Measurements from ENCODE around the gene ASMTL.
A peak's percentile ranks its signal among the peaks of the same experiment; 100 is the strongest.
"Not testable (repeated sequence)": the region's sequence is repeated elsewhere in the genome, so short reads cannot be mapped to it uniquely, and the experiment has no call there.

Gene ASMTL

DNA sequence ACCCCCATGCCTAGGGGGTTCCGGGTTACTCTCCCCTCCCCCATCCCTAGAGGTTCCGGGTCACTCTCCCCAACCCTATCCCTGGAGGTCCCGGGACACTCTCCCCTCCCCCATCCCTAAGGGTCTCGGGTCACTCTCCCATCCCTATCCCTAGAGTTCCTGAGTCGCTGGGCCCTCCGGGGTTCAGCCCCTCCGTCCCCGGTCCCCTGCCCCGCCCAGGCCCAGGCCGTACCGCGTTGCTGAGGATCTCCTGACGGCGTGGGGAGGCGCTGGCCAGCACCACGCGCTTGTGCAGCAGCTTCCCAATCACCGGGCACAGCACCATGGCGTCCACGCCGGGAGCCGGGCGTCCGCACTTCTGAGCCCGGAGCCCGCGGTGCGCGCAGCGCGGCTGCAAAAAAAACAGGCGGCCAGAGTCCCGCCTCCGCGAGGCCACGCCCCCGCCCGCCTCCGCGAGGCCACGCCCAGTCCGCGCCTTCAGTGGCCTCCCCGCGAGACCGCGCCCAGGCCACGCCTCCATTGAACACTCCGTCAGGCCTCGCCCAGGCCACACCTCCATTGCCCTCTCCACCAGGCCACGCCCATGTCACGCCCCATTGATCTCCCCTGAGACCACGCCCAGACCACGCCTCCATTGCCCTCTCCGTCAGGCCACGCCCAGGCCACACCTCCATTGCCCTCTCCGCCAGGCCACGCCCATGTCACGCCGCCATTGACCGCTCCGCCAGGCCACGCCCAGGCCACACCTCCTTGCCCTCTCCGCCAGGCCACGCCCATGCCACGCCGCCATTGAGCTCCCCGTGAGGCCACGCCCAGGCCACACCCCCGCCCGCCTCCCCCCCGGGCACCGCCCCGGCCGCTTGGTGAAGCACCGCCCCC lies at the start of gene ASMTL:
Gene ASMTL (minus strand): TSS at position 394 of the 879 bp plus-strand sequence. CDS start 69 bp downstream, at position 325.
- peak; percentile 74 to 78 for ATAC-seq

- ATAC-seq = peak; percentile 21
Measured at GRCh38 chrX:1502241-1502640, 49.5 kb upstream of the ASMTL start.

DNA sequence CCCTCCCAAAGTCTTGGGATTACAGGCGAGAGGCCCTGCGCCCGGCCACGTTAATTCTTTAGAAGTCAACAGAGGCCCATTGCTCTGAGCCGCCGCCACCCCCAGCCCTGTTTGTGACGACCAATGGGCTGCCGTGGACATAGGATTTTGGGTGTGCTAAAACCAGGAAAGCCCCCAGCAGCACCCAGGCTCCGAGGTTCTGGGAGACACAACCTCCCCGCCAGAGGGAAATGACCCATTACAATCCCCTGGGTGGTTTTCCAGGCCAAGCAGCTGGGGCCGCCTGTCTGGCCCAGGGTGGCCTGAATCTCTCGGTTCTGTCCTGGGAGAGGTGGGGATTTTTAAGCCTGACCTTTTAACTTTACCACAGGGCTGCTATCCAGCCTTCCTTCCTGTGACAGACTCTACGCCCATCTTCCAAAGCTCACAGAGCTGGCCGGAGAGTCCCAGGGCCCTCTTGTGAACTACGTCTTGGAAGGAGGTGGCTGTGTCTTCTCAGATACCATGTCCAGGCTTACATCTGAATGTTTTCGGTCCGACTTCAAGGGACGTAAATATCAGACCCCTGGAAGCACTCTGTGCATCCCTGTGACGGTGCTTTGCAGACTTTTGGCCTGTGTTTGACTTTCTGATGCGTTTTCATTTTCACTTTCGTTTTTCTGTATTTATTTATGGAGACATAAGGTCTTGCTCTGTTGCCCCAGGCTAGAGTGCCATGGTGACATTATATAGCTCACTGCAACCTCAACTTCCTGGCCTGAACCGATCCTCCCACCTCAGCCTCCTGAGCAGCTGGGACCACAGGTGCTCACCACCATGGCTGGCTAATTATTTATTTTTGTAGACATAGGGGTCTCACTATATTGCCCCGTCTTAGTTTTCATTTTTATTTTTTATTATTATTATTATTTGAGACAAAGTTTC lies 48.3 kb upstream of the ASMTL start:
- ATAC-seq = peak; percentile 78 to 81

DNA sequence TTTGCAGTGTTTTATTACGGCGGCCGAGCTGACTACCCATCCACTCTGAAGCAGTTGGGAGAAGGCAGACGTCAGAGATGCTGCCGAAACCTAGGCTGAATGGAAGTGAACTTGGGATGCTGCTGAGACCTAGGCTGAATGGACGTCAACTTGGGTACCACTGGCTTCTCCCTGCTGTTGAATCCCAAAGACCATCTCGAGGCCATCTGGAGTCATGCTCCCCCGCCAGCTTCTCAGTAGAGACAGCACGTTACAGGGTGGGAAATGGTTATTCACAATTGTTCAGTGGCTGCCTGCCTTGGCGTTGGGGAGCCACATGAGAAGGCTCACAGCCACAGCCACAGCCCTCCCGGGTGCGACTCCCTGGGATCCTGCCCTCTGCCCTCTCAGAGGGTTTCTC lies 43.4 kb upstream of the ASMTL start:
- no peak for ATAC-seq

- ATAC-seq = peak in 1 of 2 donors; percentile 12
Measured at GRCh38 chrX:1493877-1494510, 41.3 kb upstream of the ASMTL start.

GRCh38 chrX:1493412-1493811 lies 40.7 kb upstream of the ASMTL start:
- no peak for ATAC-seq

DNA sequence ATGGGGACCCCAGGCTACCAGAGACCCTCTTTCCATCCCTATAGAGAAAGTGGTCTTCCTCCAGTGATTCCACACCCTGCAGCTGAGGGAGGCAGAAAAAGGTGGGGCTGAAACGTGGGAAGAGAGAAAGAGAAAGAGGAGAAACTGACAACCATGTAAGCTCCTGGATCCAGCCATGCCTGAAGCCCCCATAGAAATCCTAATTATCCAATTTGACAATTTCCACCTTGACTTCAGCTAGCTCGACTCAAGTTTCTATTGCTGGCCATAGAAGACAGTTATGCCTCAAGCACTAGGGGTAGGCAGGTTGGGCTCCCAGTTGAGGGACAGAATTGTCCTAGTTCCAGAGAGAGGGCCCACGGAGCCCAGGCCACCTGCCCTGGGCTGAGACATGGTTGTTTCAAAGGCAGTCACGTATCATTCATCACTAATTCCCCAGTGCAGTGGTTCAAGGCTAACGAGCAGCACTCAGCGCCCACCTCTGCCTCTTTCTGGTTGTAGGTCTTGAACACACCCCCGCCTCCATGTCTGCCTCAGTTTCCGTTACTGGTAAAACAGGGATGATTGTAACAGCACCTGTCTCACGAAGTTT lies 39.8 kb upstream of the ASMTL start:
- no peak for ATAC-seq

DNA sequence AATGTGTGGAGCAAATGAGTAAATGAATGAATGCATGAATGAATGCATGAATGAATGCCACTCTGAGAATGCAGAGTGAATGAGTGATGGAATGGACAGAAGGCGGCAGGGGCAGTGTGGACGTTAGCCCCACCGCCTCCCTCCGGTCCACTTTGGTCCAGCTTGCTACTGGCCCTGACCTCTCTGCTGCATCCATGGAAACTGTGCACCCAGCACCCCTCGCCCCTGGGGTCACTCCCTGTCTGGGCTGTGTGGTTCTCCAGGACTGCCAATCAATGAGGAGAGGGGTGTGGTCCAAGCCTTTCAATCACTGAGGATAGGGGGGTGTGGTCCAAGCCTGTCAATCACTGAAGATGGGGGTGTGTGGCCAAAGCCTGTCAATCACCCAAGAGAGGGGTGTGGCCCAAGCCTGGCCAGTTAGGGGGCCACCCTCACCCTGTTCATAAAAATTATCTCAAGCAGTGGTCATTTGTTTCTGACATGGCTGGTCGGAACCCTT lies 39.2 kb upstream of the ASMTL start:
- peak; percentile 91 to 92 for ATAC-seq

GRCh38 chrX:1491248-1491647 lies 38.5 kb upstream of the ASMTL start:
- ATAC-seq = not testable (repeated sequence)

DNA sequence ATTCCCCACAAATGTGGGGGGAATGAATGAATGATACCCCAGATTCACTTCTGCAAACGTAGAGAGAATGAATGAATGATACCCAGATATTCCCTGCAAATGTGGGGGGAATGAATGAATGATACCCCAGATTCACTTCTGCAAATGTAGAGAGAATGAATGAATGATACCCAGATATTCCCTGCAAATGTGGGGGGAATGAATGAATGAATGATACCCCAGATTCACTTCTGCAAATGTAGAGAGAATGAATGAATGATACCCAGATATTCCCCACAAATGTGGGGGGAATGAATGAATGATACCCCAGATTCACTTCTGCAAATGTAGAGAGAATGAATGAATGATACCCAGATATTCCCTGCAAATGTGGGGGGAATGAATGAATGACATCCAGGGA lies 38.0 kb upstream of the ASMTL start:
- ATAC-seq = not testable (repeated sequence)

DNA sequence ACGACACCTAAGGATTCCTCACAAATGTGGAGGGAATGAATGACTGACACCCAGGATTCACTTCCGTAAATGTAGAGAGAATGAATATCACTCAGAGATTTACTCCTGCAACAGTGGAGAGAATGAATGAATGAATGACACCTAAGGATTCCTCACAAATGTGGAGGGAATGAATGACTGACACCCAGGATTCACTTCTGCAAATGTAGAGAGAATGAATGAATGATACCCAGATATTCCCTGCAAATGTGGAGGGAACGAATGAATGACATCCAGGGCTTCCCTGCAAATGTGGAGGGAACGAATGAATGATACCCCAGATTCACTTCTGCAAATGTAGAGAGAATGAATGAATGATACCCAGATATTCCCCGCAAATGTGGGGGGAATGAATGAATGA lies 36.6 kb upstream of the ASMTL start:
- ATAC-seq = not testable (repeated sequence)

GRCh38 chrX:1488745-1489144 lies 36.0 kb upstream of the ASMTL start:
- no peak for ATAC-seq

DNA sequence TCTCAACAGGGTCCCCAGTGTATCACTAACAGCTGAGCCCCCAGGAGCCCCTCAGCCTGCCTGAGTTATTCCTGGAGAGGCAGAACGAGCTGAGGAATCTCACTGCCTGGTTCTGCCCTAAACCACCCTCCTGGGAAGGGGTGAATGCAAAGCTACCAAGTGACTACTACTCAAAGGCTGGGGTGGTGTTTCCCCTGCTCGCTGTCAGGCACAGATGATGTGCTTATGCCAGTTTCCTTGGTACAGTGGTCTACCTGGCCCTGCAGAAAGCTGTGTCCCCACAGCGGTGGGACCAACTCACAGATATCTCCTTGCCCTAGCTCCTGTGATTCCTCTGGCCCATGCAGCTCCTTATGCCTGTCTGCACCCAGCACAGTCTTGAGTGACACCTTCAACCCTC lies 35.4 kb upstream of the ASMTL start:
- no peak for ATAC-seq

- ATAC-seq = no peak
Measured at GRCh38 chrX:1487401-1487800, 34.7 kb upstream of the ASMTL start.

DNA sequence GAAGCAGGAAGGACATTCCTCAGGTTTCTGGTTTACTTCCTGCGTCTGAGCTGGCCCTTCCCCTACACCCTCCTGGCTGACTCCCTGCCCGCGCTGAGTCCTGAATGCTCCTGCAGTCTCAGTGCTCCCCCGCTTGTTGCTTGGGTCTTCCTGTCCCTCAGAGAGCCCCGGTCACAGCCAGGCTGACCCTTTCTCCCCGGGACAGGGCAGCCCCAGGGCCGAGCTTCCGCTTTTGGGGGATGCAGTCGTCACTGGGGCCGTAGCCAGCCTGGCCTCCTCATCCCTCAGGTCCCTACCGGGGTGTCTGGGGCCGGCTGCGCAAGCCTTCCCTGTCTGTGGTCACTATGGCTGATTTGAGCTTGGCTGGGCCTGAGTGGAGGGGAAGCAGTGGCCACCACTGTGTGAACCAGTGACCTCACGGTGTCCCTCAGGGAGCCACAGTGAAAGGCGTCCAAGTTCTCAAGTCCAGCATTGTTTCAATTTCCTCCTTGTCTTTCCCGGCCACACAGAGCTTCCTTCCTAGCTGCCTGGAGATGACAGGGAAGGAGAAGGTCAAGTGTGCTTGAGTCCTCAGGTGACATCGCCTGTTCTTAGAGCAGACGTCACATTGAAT lies 34.1 kb upstream of the ASMTL start:
- no peak for ATAC-seq

DNA sequence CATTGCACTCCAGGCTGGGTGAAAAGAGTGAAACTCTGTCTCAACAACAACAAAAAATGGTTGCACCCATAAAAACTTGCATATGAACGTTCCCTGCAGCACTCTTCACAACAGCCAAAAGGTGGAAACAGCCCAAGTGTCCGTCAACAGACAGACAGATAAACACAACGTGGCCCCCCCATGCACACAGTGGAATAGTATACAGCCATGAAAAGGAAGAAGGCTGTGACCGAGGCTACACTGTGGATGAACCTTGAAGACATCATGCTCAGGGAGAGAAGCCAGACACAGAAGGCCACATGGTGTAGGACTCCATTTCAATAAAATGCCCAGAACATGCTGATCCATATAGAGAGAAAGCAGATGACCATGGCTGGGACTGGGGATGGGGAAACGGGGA lies 33.5 kb upstream of the ASMTL start:
- ATAC-seq = no peak

DNA sequence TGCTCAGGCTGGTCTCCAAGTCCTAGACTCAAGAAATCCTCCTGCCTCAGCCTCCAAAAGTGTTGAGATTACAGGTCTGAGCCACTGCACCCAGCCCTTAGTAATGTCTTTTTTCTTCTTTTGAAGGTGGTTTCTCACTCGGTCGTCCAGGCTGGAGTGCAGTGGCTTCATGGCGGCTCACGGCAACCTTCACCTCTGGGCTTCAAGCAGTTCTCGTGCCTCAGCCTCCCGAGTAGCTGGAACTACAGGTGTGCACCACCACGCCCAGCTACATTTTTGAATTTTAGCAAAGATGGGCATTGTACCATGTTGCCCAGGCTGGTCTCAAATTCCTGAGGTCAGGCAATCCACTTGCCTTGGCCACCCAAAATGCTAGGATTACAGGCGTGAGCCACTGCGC lies 32.3 kb upstream of the ASMTL start:
- no peak for ATAC-seq

GRCh38 chrX:1484638-1485019 lies 31.9 kb upstream of the ASMTL start:
- ATAC-seq = no peak

- peak; percentile 15 to 34 for ATAC-seq
Measured at GRCh38 chrX:1483843-1484637, 31.3 kb upstream of the ASMTL start.

DNA sequence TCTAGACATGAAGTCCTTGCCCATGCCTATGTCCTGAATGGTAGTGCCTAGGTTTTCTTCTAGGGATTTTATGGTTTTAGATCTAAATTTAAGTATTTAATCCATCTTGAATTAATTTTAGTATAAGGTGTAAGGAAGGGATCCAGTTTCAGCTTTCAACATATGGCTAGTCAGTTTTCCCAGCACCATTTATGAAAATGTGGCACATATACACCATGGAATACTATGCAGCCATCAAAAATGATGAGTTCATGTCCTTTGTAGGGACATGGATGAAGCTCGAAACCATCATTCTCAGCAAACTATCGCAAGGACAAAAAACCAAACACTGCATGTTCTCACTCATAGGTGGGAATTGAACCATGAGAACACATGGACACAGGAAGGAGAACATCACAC lies 29.8 kb upstream of the ASMTL start:
- ATAC-seq = not testable (repeated sequence)

Measured in activated CD4-positive, CD25-positive, alpha-beta regulatory T cell treated with anti-CD3 and anti-CD28 coated beads, Interleukin-2, amount 50 U/mL, for 24 hours (primary cell).